Mucosa of rectum (tissue), 2 donors: ENCODE data around the gene KCNJ2.

Experiments used
- H3K27ac ChIP-seq, 2 donors: one replicate each; pipeline ENCODE4 v1.7.0; 2013; ENCODE audit warnings: inconsistent platforms in 2 of 2, low read depth in 2 of 2, low read length in 2 of 2
- H3K27me3 ChIP-seq, 2 donors: one replicate each; pipeline ENCODE4 v1.7.0; 2013; ENCODE audit warnings: low read length in 2 of 2; ENCODE audit not compliant: control insufficient read depth in 2 of 2, insufficient read depth in 2 of 2
- H3K36me3 ChIP-seq, 2 donors: one replicate each; pipeline ENCODE4 v1.7.0; 2013; ENCODE audit warnings: low read length in 2 of 2; ENCODE audit not compliant: control insufficient read depth in 2 of 2, insufficient read depth in 2 of 2
- H3K4me1 ChIP-seq, 2 donors: one replicate each; pipeline ENCODE4 v1.7.0; 2013; ENCODE audit warnings: low read length in 2 of 2, mild to moderate bottlenecking in 1 of 2; ENCODE audit not compliant: control insufficient read depth in 2 of 2, insufficient read depth in 2 of 2
- H3K4me3 ChIP-seq, 2 donors: one replicate each; pipeline ENCODE4 v1.7.0; 2013; ENCODE audit warnings: low read length in 2 of 2
- H3K9ac ChIP-seq, 2 donors: one replicate each; pipeline ENCODE4 v1.7.0; 2013; ENCODE audit warnings: low read length in 2 of 2, low read depth in 1 of 2, mild to moderate bottlenecking in 1 of 2
- H3K9me3 ChIP-seq, 2 donors: one replicate each; pipeline ENCODE4 v1.7.0; 2013; ENCODE audit warnings: low read length in 2 of 2; ENCODE audit not compliant: control insufficient read depth in 2 of 2
- donor health status: healthy.
- donor health status: Normal muscosa, but diverticular disease.

The KCNJ2 gene

GRCh38 chr17:70168977-70169708, at the start of gene KCNJ2:
KCNJ2 (plus strand) TSS chr17:70169532; CDS start chr17:70175040, 5,508 bp downstream.
- Histone ChIP-seq H3K27me3 (no peaks in the 10 kb centered on the region), H3K4me1 (peaks cover 2 to 4% of the 10 kb centered on the region in 2 donors), H3K9me3 (no peaks in the 10 kb centered on the region), H3K36me3 (no peaks in the 10 kb centered on the region), H3K4me3 (peak within 1 kb of the TSS; percentile 87 to 93), H3K9ac (peak within 1 kb of the TSS; percentile 73 to 92), H3K27ac (peak within 1 kb of the TSS; percentile 90 to 92)

DNA sequence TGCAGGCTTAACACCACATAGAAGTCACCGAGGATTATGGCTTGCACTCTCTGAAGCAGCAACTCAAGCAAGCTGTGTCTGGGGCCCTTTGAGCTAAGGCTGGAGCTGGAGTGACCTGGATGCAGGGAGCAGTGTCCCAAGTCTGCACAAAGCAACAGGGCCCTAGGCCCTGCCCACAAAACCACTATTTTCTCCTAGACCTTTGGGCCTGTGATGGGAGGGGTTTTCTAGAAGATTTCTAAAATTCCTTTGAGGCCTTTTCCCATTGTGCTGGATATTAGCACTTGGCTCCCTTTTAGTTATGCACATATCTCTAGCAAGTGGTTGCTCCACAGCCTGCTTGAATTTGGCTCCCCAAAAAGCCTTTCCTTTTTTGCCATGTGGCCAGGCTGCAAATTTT, 49.8 kb upstream of the KCNJ2 start:
- Histone ChIP-seq H3K4me1 (peaks cover 0 to 14% of the 10 kb centered on the region in 2 donors), H3K4me3 (no peak overlapping the region), H3K27ac (no peak overlapping the region), H3K9ac (no peak overlapping the region), H3K27me3 (no peaks in the 10 kb centered on the region), H3K36me3 (no peaks in the 10 kb centered on the region), H3K9me3 (peaks cover 0 to 2% of the 10 kb centered on the region in 2 donors)

DNA sequence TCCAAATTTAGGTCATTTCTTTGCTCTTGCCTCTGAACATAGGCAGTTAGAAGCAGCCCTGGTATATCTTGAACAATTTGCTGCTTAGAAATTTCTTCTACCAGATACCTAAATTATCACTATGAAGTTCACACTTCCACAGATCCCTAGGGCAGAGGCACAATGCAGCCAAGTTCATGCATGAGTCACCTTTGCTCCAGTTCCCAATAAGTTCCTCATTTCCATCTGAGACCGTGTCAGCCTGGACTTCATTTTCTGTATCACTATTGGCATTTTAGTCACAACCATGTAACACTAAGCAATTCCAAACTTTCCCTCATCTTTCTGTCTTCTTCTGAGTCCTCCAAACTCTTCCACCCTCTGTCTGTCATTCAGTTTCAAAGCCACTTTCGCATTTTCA, 49.3 kb upstream of the KCNJ2 start:
- Histone ChIP-seq H3K27ac (no peak overlapping the region), H3K4me1 (peaks cover 0 to 14% of the 10 kb centered on the region in 2 donors), H3K9ac (no peak overlapping the region), H3K9me3 (peaks cover 0 to 2% of the 10 kb centered on the region in 2 donors), H3K4me3 (no peak overlapping the region), H3K36me3 (no peaks in the 10 kb centered on the region), H3K27me3 (no peaks in the 10 kb centered on the region)

- Histone ChIP-seq H3K9ac (no peak overlapping the region), H3K4me1 (peaks cover 0 to 14% of the 10 kb centered on the region in 2 donors), H3K9me3 (peaks cover 0 to 2% of the 10 kb centered on the region in 2 donors), H3K27ac (no peak overlapping the region), H3K36me3 (no peaks in the 10 kb centered on the region), H3K4me3 (no peak overlapping the region), H3K27me3 (no peaks in the 10 kb centered on the region)
Observed at GRCh38 chr17:70120425-70120824, 48.9 kb upstream of the KCNJ2 start.

- no peak overlapping the region for H3K27ac ChIP-seq
- H3K4me3 ChIP-seq, result no peak overlapping the region
- peaks cover 0 to 14% of the 10 kb centered on the region in 2 donors for H3K4me1 ChIP-seq
- H3K9ac ChIP-seq, result no peak overlapping the region
- peaks cover 0 to 2% of the 10 kb centered on the region in 2 donors for H3K9me3 ChIP-seq
- H3K36me3 ChIP-seq, result no peaks in the 10 kb centered on the region
- H3K27me3 ChIP-seq, result no peaks in the 10 kb centered on the region
Observed at GRCh38 chr17:70121126-70121525, 48.2 kb upstream of the KCNJ2 start.

DNA sequence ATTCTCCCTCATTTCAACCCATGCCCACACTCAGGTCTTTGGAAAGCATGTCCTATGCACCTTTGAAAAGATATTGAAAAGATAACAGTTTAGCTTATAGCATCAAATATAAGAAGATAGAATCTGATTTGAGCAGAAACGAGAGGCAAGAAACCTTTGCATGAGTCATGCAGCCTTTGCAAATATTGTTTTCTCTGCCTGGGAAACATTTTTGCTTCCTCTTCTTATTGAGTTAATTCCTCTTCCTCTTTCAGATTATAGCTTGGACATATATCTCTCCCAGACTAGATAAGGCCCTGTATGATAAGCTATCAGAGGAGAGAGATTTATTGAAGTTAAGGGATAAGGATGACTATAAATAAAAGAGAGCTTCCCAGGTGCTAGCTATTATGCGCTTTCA, 46.1 kb upstream of the KCNJ2 start:
- Histone ChIP-seq H3K27ac (no peak overlapping the region), H3K9ac (no peak overlapping the region)

GRCh38 chr17:70124723-70125122, 44.6 kb upstream of the KCNJ2 start:
- Histone ChIP-seq H3K4me1 (peaks cover 0 to 14% of the 10 kb centered on the region in 2 donors), H3K4me3 (no peak overlapping the region)

More for the DNA sequence above, 46.1 kb upstream of the KCNJ2 start:
- Histone ChIP-seq H3K9me3 (peaks cover 0 to 2% of the 10 kb centered on the region in 2 donors), H3K4me1 (peaks cover 0 to 14% of the 10 kb centered on the region in 2 donors), H3K4me3 (no peak overlapping the region), H3K27me3 (no peaks in the 10 kb centered on the region), H3K36me3 (no peaks in the 10 kb centered on the region)

DNA sequence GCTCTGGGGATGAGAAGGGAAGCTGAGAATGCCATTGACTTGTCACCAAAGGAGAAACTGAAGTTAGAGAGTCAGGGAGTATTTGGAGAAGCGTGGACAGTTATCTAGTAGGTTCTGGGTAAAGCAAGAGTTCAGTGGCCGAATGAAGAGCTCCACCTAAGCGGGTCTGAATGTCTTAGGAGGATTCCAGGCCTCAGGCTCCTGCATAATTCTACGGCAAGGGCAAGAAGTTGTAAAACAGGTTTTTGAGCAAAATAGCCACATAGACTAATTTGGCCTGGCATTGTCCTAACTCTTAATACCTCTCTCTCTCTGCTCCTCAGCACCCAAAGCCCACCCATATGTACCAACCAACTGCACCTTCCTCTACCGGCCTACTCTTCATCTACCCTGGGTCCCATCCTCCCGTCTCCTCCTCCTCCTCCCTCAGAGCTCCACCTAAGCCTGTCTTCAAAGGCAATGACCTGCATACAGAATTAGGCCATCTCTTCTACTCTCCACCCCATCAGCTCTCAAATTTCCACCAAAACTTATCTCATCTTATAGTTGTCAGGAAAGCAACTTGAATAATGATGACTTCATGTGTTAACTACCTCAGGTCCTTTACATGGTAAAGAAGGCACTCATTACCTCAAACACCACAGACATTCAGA, 42.0 kb upstream of the KCNJ2 start:
- Histone ChIP-seq H3K9ac (no peak overlapping the region), H3K27ac (no peak overlapping the region), H3K36me3 (no peaks in the 10 kb centered on the region)

More at GRCh38 chr17:70124723-70125122, 44.6 kb upstream of the KCNJ2 start:
- no peaks in the 10 kb centered on the region for H3K9me3 ChIP-seq
- no peaks in the 10 kb centered on the region for H3K36me3 ChIP-seq
- H3K27ac ChIP-seq, result no peak overlapping the region
- H3K27me3 ChIP-seq, result no peaks in the 10 kb centered on the region
- H3K9ac ChIP-seq, result no peak overlapping the region

DNA sequence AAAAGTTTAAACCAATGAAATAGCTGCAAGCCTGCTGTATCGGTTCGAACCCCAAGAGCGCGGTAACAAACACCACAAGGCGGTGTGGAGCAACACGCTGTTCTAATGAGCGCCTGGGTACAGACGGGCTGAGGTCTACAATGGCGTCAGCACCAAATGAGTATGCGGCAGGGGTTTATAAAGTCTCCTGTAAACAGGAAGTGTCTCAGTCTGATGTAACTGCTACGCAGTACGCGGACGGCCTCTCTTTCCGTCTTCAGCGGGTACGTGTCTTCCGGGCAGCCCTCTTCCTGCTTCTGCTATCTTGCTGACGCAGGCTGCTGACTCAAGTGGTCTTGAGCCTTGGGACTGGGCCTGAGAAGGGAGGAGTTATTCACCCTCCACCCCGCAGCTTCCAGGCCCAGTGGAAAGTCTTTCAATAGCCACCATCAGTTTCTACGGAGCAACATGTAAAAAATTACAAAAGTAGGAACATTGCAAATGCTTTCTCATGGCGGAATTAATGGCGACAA, 40.5 kb upstream of the KCNJ2 start:
- no peaks in the 10 kb centered on the region for H3K27me3 ChIP-seq
- no peak overlapping the region for H3K27ac ChIP-seq

More for the DNA sequence above, 42.0 kb upstream of the KCNJ2 start:
- Histone ChIP-seq H3K4me3 (no peak overlapping the region), H3K27me3 (no peaks in the 10 kb centered on the region), H3K4me1 (peaks cover 0 to 14% of the 10 kb centered on the region in 2 donors), H3K9me3 (no peaks in the 10 kb centered on the region)

DNA sequence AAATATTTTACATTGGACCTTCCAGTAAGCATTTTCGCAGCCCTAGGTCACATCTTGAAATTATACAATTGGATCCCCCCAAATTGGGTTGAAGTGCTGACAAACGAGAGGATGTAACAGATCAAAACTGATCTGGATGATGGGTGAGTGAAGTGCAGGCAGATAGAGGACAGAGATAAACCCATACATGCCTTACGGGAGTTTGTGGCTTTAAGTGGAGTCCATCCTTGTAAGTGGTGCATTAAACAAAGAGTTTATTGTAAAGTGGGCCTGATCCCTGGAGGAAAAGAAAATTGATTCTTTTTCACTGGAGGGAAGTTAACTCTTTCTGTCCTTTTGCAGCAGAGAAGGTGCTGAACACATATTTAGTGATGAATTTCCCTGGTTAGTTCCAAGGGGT, 39.0 kb upstream of the KCNJ2 start:
- Histone ChIP-seq H3K9ac (no peak overlapping the region), H3K4me1 (no peaks in the 10 kb centered on the region), H3K27ac (no peak overlapping the region), H3K9me3 (no peaks in the 10 kb centered on the region), H3K27me3 (no peaks in the 10 kb centered on the region), H3K4me3 (no peak overlapping the region), H3K36me3 (no peaks in the 10 kb centered on the region)

More for the DNA sequence above, 40.5 kb upstream of the KCNJ2 start:
- Histone ChIP-seq H3K9me3 (no peaks in the 10 kb centered on the region), H3K36me3 (no peaks in the 10 kb centered on the region), H3K4me1 (peaks cover 0 to 8% of the 10 kb centered on the region in 2 donors), H3K4me3 (no peak overlapping the region), H3K9ac (no peak overlapping the region)
